Body of pancreas (tissue), 4 donors: Measurements from ENCODE around the gene NUDT7.

Experiments used
- POLR2A ChIP-seq, 3 donors: fragments of 450-650 bp; IDR thresholded peaks; one replicate each; pipeline ENCODE4 v1.6.1; 2016; ENCODE audit warnings: antibody characterized with exemption in 3 of 3, mild to moderate bottlenecking in 2 of 3
- TF ChIP-seq, protein P1 (sequence below), 7 experiments: fragments of 450-650 bp in 4 of 7; fragments of 200-600 bp in 3 of 7; sonication (generic) in 3 of 7; IDR thresholded peaks; one replicate each; pipeline ENCODE4 v1.5.1; 2016 to 2019; ENCODE audit warnings: antibody characterized with exemption in 7 of 7

DNA sequence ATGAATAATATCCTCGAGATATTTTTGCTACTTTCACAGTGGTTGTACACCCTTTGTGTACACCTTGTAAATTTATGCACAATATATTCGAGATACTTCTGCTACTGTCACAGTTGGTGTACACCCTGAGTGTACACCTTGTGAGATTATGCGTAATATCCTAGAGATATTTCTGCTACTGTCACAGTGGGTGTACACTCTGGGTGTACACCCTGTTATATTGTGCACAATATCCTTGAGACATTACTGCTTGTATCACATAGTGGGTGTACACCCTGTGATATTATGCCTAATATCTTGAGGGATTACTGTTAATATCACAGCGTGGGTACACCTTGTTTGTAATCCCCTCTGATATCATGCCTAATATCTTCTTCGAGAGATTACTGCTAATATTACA lies 7.2 kb upstream of the NUDT7 start:
- TF ChIP-seq POLR2A (IDR thresholded peaks at IDR 0.05) = no peak
- TF ChIP-seq, protein P1, sequence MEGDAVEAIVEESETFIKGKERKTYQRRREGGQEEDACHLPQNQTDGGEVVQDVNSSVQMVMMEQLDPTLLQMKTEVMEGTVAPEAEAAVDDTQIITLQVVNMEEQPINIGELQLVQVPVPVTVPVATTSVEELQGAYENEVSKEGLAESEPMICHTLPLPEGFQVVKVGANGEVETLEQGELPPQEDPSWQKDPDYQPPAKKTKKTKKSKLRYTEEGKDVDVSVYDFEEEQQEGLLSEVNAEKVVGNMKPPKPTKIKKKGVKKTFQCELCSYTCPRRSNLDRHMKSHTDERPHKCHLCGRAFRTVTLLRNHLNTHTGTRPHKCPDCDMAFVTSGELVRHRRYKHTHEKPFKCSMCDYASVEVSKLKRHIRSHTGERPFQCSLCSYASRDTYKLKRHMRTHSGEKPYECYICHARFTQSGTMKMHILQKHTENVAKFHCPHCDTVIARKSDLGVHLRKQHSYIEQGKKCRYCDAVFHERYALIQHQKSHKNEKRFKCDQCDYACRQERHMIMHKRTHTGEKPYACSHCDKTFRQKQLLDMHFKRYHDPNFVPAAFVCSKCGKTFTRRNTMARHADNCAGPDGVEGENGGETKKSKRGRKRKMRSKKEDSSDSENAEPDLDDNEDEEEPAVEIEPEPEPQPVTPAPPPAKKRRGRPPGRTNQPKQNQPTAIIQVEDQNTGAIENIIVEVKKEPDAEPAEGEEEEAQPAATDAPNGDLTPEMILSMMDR (IDR thresholded peaks at IDR 0.05) = no peak
